K562 (cell line): Measurements from ENCODE around the gene MEAF6. TPM values are rescaled to one million over a fixed set of nuclear protein-coding genes. Genes with fewer than 3 reads are reported as not detected.

Source experiments
- BACH1 ChIP-seq: fragments of 200-800 bp; sonication (Bioruptor generic); IDR thresholded peaks from 2 replicates; pipeline ENCODE4 v1.6.1; 2016; ENCODE audit warnings: missing genetic modification characterization, missing compliant biosample characterization
- COPS2 ChIP-seq: fragments of 450-650 bp; conservative IDR thresholded peaks from 2 replicates; pipeline ENCODE4 v1.6.1; 2016; ENCODE audit warnings: mild to moderate bottlenecking, moderate library complexity
- HMGXB4 ChIP-seq: sonication (generic); formaldehyde crosslinking; IDR thresholded peaks from 2 replicates; pipeline ENCODE4 v1.8.1; 2023; ENCODE audit warnings: mild to moderate bottlenecking, missing genetic modification reagents
- KDM5B ChIP-seq: fragments of 200-600 bp; sonication (generic); IDR thresholded peaks from 2 replicates; pipeline ENCODE4 v1.6.1; 2012; ENCODE audit warnings: low read depth, mild to moderate bottlenecking, moderate library complexity, low read length, control low read depth, inconsistent platforms; ENCODE audit not compliant: insufficient replicate concordance
- NBN ChIP-seq: fragments of 450-650 bp; IDR thresholded peaks from 2 replicates; pipeline ENCODE4 v1.6.1; 2016; ENCODE audit warnings: low read depth, mild to moderate bottlenecking
- NFRKB ChIP-seq: fragments of 450-650 bp; IDR thresholded peaks from 2 replicates; pipeline ENCODE4 v1.6.1; 2016; ENCODE audit warnings: low read depth
- POLR2AphosphoS5 ChIP-seq: IDR thresholded peaks from 2 replicates; pipeline ENCODE4 v1.6.1; 2011; ENCODE audit warnings: mild to moderate bottlenecking, low read depth, low read length, moderate library complexity; ENCODE audit not compliant: control insufficient read depth, insufficient read depth
- RFX7 ChIP-seq: fragments of 250-450 bp; sonication (Bioruptor Pico); IDR thresholded peaks from 2 replicates; pipeline ENCODE4 v1.5.1; 2021; ENCODE audit warnings: mild to moderate bottlenecking
- YY1 ChIP-seq, 3 experiments: IDR thresholded peaks; 2 replicates each; pipeline ENCODE4 v1.6.1; 2011; ENCODE audit warnings: low read length in 2 of 3, mild to moderate bottlenecking in 2 of 3, moderate library complexity in 2 of 3, borderline replicate concordance in 1 of 3, control low read depth in 1 of 3, low read depth in 1 of 3; ENCODE audit not compliant: insufficient read depth in 3 of 3, insufficient replicate concordance in 2 of 3, control insufficient read depth in 1 of 3, insufficient read length in 1 of 3; ENCODE audit errors: extremely low read depth in 1 of 3
- ZBTB43 ChIP-seq: sonication (generic); formaldehyde crosslinking; IDR thresholded peaks from 2 replicates; pipeline ENCODE4 v1.8.0; 2023; ENCODE audit warnings: mild to moderate bottlenecking, missing genetic modification reagents
- ZNF431 ChIP-seq: sonication (generic); formaldehyde crosslinking; IDR thresholded peaks from 2 replicates; pipeline ENCODE4 v1.8.0; 2022; ENCODE audit warnings: mild to moderate bottlenecking, missing genetic modification reagents
- ZNF609 ChIP-seq: sonication (generic); formaldehyde crosslinking; IDR thresholded peaks from 2 replicates; pipeline ENCODE4 v1.8.1; 2023; ENCODE audit warnings: missing genetic modification reagents, mild to moderate bottlenecking, borderline replicate concordance
- polyA plus RNA-seq, 8 experiments: library from polyadenylated mRNA; depleted of rRNA in 4 of 8; stranded (reverse) in 5 of 8; unstranded in 3 of 8; fragments of >200 nt; fragmentation: Nextera tagmentation in 2 of 8; fragmentation: Illumina TruSeq in 1 of 8; extraction: Ambion mirVana in 2 of 8; extraction: Trizol in 1 of 8; gene quantifications; 2 replicates each; pipeline versions ENCODE4 v1.2.1 to v1.2.3, GENCODE V29; 2011 to 2014; ENCODE audit warnings: inconsistent platforms in 1 of 8, missing spikeins in 1 of 8
- total RNA-seq, 7 experiments: library from RNA; depleted of rRNA in 6 of 7; stranded (reverse); fragments of >200 nt in 6 of 7; fragmentation: Illumina TruSeq in 2 of 7; extraction: Trizol in 2 of 7; gene quantifications; 2 replicates each; pipeline versions ENCODE4 v1.2.1 to v1.2.3, GENCODE V29; 2011 to 2021; ENCODE audit warnings: low replicate concordance in 1 of 7
- TF ChIP-seq, protein P1 (sequence below), 3 experiments: IDR thresholded peaks in 2 of 3; conservative IDR thresholded peaks in 1 of 3; 2 replicates each; pipeline ENCODE4 v1.5.1; 2011 to 2012; ENCODE audit warnings: low read length in 3 of 3, mild to moderate bottlenecking in 3 of 3, control low read depth in 2 of 3, improper control_type of control experiment in 1 of 3, inconsistent platforms in 1 of 3, low read depth in 1 of 3, mixed read lengths in 1 of 3, moderate library complexity in 1 of 3; ENCODE audit not compliant: insufficient read depth in 2 of 3
- TF ChIP-seq, protein P2 (sequence below), 2 experiments: fragments of 450-650 bp in 1 of 2; sonication (generic) in 1 of 2; formaldehyde crosslinking; conservative IDR thresholded peaks; 2 replicates each; pipeline versions ENCODE4 v1.4.0 to v1.8.1; 2020 to 2022; ENCODE audit warnings: mild to moderate bottlenecking in 1 of 2, missing genetic modification reagents in 1 of 2

MEAF6 gene
- total and polyA plus RNA-seq, 9 of the 15 experiments (the other 6 are each of a cell fraction or from before 2014, with no cell fraction given), result 55.0 to 151 (median 92.3) TPM

DNA sequence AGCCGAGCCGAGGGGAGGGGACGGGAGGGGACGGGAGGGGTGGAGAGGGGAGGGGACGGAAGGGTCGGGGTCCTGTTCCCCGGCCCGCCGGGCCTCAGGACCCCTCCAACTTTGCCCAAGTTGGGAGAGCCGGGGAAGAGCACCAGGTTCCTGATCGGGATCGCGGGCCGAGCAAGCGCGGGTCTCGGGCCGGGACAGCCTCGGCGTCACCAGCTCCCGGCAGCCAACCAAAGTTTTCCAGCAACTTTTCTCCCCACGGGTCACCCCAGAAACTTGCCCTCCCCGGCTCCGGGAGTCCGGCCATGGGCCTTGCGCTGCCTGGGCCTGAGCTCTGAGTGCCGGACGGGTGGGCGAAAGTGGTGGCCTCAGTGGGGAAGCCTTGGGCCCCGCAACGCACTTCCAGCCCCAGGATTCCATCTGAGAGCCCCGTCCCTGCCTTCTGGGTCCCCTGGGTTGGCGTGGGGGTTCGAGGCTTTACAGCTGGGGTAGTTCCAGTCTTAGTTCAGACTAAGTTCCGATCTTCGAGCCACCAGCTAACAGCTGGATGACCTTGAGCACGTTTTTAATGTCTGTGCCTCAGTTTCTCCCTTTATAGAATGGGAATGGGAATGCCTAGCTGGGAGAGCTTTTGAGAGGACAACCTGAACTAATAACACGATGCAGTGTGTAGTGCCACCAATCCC, 39.7 kb downstream of the MEAF6 start (continued):
- TF ChIP-seq HMGXB4 (CRISPR knock-in tag), result 0 out of 2 replicates have a peak, but pooled peaks have one; percentile 8
- 0 out of 2 replicates have a peak, but pooled peaks have one; percentile 16 for TF ChIP-seq RFX7 (CRISPR knock-in tag)
- no peak for TF ChIP-seq COPS2
- TF ChIP-seq ZNF609, result 0 out of 2 replicates have a peak, but pooled peaks have one; percentile 40
- TF ChIP-seq, protein P1, sequence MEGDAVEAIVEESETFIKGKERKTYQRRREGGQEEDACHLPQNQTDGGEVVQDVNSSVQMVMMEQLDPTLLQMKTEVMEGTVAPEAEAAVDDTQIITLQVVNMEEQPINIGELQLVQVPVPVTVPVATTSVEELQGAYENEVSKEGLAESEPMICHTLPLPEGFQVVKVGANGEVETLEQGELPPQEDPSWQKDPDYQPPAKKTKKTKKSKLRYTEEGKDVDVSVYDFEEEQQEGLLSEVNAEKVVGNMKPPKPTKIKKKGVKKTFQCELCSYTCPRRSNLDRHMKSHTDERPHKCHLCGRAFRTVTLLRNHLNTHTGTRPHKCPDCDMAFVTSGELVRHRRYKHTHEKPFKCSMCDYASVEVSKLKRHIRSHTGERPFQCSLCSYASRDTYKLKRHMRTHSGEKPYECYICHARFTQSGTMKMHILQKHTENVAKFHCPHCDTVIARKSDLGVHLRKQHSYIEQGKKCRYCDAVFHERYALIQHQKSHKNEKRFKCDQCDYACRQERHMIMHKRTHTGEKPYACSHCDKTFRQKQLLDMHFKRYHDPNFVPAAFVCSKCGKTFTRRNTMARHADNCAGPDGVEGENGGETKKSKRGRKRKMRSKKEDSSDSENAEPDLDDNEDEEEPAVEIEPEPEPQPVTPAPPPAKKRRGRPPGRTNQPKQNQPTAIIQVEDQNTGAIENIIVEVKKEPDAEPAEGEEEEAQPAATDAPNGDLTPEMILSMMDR (IDR thresholded peaks at IDR 0.05 in 2 of 3, conservative IDR thresholded peaks at IDR 0.05 in 1 of 3; ENCODE audit: insufficient read depth in 2 of 3, low read depth in 1 of 3, low read length in 3 of 3), result no peak
- no peak for TF ChIP-seq ZNF431 (CRISPR knock-in tag)
- peak; percentile 30; the same call in 1 of the 2 replicates for TF ChIP-seq POLR2AphosphoS5
- TF ChIP-seq ZBTB43 (CRISPR knock-in tag), result no peak
- no peak for TF ChIP-seq NFRKB
- TF ChIP-seq, protein P2, sequence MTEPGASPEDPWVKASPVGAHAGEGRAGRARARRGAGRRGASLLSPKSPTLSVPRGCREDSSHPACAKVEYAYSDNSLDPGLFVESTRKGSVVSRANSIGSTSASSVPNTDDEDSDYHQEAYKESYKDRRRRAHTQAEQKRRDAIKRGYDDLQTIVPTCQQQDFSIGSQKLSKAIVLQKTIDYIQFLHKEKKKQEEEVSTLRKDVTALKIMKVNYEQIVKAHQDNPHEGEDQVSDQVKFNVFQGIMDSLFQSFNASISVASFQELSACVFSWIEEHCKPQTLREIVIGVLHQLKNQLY (CRISPR knock-in tag; conservative IDR thresholded peaks at IDR 0.05), result 0 out of 4 replicates have a peak, but pooled peaks of 1 of the 2 experiments have one; percentile 26
- TF ChIP-seq NBN, result no peak
- no peak for TF ChIP-seq BACH1 (tag)
- peak; percentile 22 for TF ChIP-seq KDM5B
- TF ChIP-seq YY1 (IDR thresholded peaks at IDR 0.05; ENCODE audit: borderline replicate concordance in 1 of 3, control insufficient read depth in 1 of 3, extremely low read depth in 1 of 3, insufficient read depth in 3 of 3, insufficient read length in 1 of 3, insufficient replicate concordance in 2 of 3, low read depth in 1 of 3, low read length in 2 of 3), result peak in 1 of 3 experiments; percentile 29
